ENCODE measurements around the gene MEGF11. TPM values are rescaled to one million over a fixed set of nuclear protein-coding genes. Genes with fewer than 3 reads are reported as not detected.

Gene MEGF11
- polyA plus RNA-seq, 1 experiment = 0.04 TPM

- Histone ChIP-seq H3K27me3 (ENCODE audit: control insufficient read depth, insufficient read depth, low read length) (no peaks in the 10 kb centered on the region), H3K36me3 (ENCODE audit: control insufficient read depth, insufficient read depth, low read length) (no peaks in the 10 kb centered on the region), H3K4me3 (ENCODE audit: low read depth, low read length) (no peak overlapping the region)
- ChIA-PET CTCF (interaction anchor here (2.2 kb wide), 1 partner anchor 17 kb away, joined by 6 read pairs; no protein-coding TSS in a partner anchor), POLR2A (no interaction called here)
- no peak for DNase-seq (ENCODE audit: low read depth)
- no peak for TF ChIP-seq CTCF (IDR thresholded peaks at IDR 0.05; ENCODE audit: insufficient read depth, low read depth, low read length)
These were observed 333.4 kb downstream of the MEGF11 start for GRCh38 chr15:65920121-65920520.

GRCh38 chr15:65919353-65919752 lies 334.2 kb downstream of the MEGF11 start:
- Histone ChIP-seq H3K4me3 (ENCODE audit: low read depth, low read length) (no peak overlapping the region), H3K27me3 (ENCODE audit: control insufficient read depth, insufficient read depth, low read length) (no peaks in the 10 kb centered on the region), H3K36me3 (ENCODE audit: control insufficient read depth, insufficient read depth, low read length) (no peaks in the 10 kb centered on the region)
- POLR2A ChIA-PET = no interaction called here
- no peak for TF ChIP-seq CTCF (IDR thresholded peaks at IDR 0.05; ENCODE audit: insufficient read depth, low read depth, low read length)
- CTCF ChIA-PET = no interaction called here
- no peak for DNase-seq (ENCODE audit: low read depth)

- ChIA-PET CTCF (interaction anchor here (3.5 kb wide), 1 partner anchor 20 kb away, joined by 13 read pairs; no protein-coding TSS in a partner anchor), POLR2A (no interaction called here)
- H3K36me3 ChIP-seq (ENCODE audit: control insufficient read depth, insufficient read depth, low read length) = no peaks in the 10 kb centered on the region
- DNase-seq (ENCODE audit: low read depth) = no peak
- TF ChIP-seq CTCF (IDR thresholded peaks at IDR 0.05; ENCODE audit: insufficient read depth, low read depth, low read length) = no peak
- H3K4me3 ChIP-seq (ENCODE audit: low read depth, low read length) = no peak overlapping the region
- H3K27me3 ChIP-seq (ENCODE audit: control insufficient read depth, insufficient read depth, low read length) = no peaks in the 10 kb centered on the region
These were observed 334.6 kb downstream of the MEGF11 start for GRCh38 chr15:65918945-65919344.

- no peak for DNase-seq (ENCODE audit: low read depth)
- H3K27me3 ChIP-seq (ENCODE audit: control insufficient read depth, insufficient read depth, low read length) = no peaks in the 10 kb centered on the region
- POLR2A ChIA-PET = no interaction called here
- TF ChIP-seq CTCF (IDR thresholded peaks at IDR 0.05; ENCODE audit: insufficient read depth, low read depth, low read length) = no peak
- CTCF ChIA-PET = interaction anchor here (3.5 kb wide), 1 partner anchor 21 kb away, joined by 13 read pairs; no protein-coding TSS in a partner anchor
- no peak overlapping the region for H3K4me3 ChIP-seq (ENCODE audit: low read depth, low read length)
- H3K36me3 ChIP-seq (ENCODE audit: control insufficient read depth, insufficient read depth, low read length) = peaks cover 2% of the 10 kb centered on the region; the same call in 1 of the 2 replicates
These were observed 335.1 kb downstream of the MEGF11 start for GRCh38 chr15:65918357-65918920.

- no peaks in the 10 kb centered on the region for H3K27me3 ChIP-seq (ENCODE audit: control insufficient read depth, insufficient read depth, low read length)
- ChIA-PET CTCF (interaction anchor here (1.6 to 3.5 kb wide), 3 partner anchors 14 to 25 kb away, joined by 4 to 13 read pairs (median 4); no protein-coding TSS in a partner anchor), POLR2A (interaction anchor here (1.0 kb wide), 1 partner anchor 8 kb away, joined by 3 read pairs; no protein-coding TSS in a partner anchor)
- peaks cover 2% of the 10 kb centered on the region; the same call in 1 of the 2 replicates for H3K36me3 ChIP-seq (ENCODE audit: control insufficient read depth, insufficient read depth, low read length)
- no peak overlapping the region for H3K4me3 ChIP-seq (ENCODE audit: low read depth, low read length)
- no peak for TF ChIP-seq CTCF (IDR thresholded peaks at IDR 0.05; ENCODE audit: insufficient read depth, low read depth, low read length)
- DNase-seq (ENCODE audit: low read depth) = no peak
These were observed 335.6 kb downstream of the MEGF11 start for GRCh38 chr15:65917936-65918335.
